Endothelial cell of umbilical vein (primary cell): ENCODE results near the gene LIMK2. TPM values are rescaled to one million over a fixed set of nuclear protein-coding genes. Genes with fewer than 3 reads are reported as not detected.

Experiments used
- BruUV-seq: library from RNA; stranded (reverse); fragments of 400-500 nt; replicated peaks from 2 replicates; lab custom pipeline; 2021; lab: Mats Ljungman, UMichigan
- CTCF ChIA-PET: fragments of 300-600, 350-600 bp; sonication (Branson Sonifier 250); formaldehyde crosslinking; loops from one replicate; lab custom pipeline; 2021; ENCODE audit warnings: antibody characterized with exemption, inconsistent platforms; lab: Charles Lee
- POLR2A ChIA-PET: fragments of 300-600, 350-600 bp; sonication (Branson Sonifier 250); formaldehyde crosslinking; loops from one replicate; lab custom pipeline; 2021; ENCODE audit warnings: antibody characterized with exemption, inconsistent platforms; lab: Charles Lee
- DNase-seq: peaks from one replicate; pipeline ENCODE4 v3.0.0-alpha.2; 2011; ENCODE audit warnings: low read depth, low spot score
- FAIRE-seq: peaks from 2 replicates; lab custom pipeline; 2011; peaks lifted over from hg19 to GRCh38; lab: Jason Lieb, UNC
- H2AFZ ChIP-seq: 2 replicates; pipeline ENCODE4 v1.6.0; 2012; ENCODE audit warnings: low read depth, low read length, control low read depth, inconsistent platforms
- H3K27ac ChIP-seq: 2 replicates; pipeline ENCODE4 v1.5.1; 2011; ENCODE audit warnings: low read depth, mild to moderate bottlenecking, control low read depth, low read length, moderate library complexity; ENCODE audit not compliant: insufficient read depth
- H3K27me3 ChIP-seq, 2 experiments: 2 replicates each; pipeline versions ENCODE4 v1.6.0 to v1.6.1; 2011; ENCODE audit warnings: low read length in 2 of 2, mixed read lengths in 1 of 2; ENCODE audit not compliant: control insufficient read depth in 2 of 2, insufficient read depth in 2 of 2
- H3K36me3 ChIP-seq, 2 experiments: 2 replicates in 1 of 2; 3 replicates in 1 of 2; pipeline ENCODE4 v1.5.1; 2011; ENCODE audit warnings: low read length in 2 of 2, mild to moderate bottlenecking in 1 of 2, moderate library complexity in 1 of 2; ENCODE audit not compliant: control insufficient read depth in 2 of 2, insufficient read depth in 2 of 2; ENCODE audit errors: extremely low read depth in 1 of 2
- H3K4me1 ChIP-seq: 3 replicates; pipeline ENCODE4 v1.5.1; 2011; ENCODE audit warnings: mild to moderate bottlenecking, low read length; ENCODE audit not compliant: control insufficient read depth, insufficient read depth; ENCODE audit errors: extremely low read depth
- H3K4me2 ChIP-seq: 2 replicates; pipeline ENCODE4 v1.6.1; 2011; ENCODE audit warnings: low read length, control low read depth, mixed read lengths; ENCODE audit not compliant: insufficient read depth
- H3K4me3 ChIP-seq, 3 experiments: fragments of 200-600 bp in 1 of 3; sonication (generic), shearing (Covaris generic) in 1 of 3; replicated peaks in 1 of 3; 2 replicates each; pipeline ENCODE4 v1.5.1; 2011 to 2016; ENCODE audit warnings: control low read depth in 3 of 3, low read length in 3 of 3, mild to moderate bottlenecking in 2 of 3, inconsistent platforms in 1 of 3, low read depth in 1 of 3, moderate library complexity in 1 of 3; ENCODE audit not compliant: insufficient read depth in 1 of 3
- H3K79me2 ChIP-seq: 2 replicates; pipeline ENCODE4 v1.6.0; 2012; ENCODE audit warnings: low read length, inconsistent platforms; ENCODE audit not compliant: control insufficient read depth, insufficient read depth
- H3K9ac ChIP-seq: replicated peaks from 2 replicates; pipeline ENCODE3; 2011; ENCODE audit warnings: low read length, control low read depth; ENCODE audit not compliant: insufficient read depth; ENCODE audit errors: extremely low read depth
- H3K9me1 ChIP-seq: replicated peaks from 3 replicates; pipeline ENCODE4 v1.6.0; 2011; ENCODE audit warnings: mild to moderate bottlenecking, low read length; ENCODE audit not compliant: control insufficient read depth, insufficient read depth; ENCODE audit errors: extremely low read depth
- H3K9me3 ChIP-seq: replicated peaks from 2 replicates; pipeline ENCODE4 v1.5.1; 2012; ENCODE audit warnings: low read length, inconsistent platforms; ENCODE audit not compliant: control insufficient read depth, insufficient read depth
- H4K20me1 ChIP-seq: replicated peaks from 2 replicates; pipeline ENCODE3; 2011; ENCODE audit warnings: mild to moderate bottlenecking, low read length; ENCODE audit not compliant: control insufficient read depth, insufficient read depth; ENCODE audit errors: extremely low read depth
- MYC ChIP-seq: IDR thresholded peaks from one replicate; pipeline ENCODE4 v1.6.1; 2011; ENCODE audit warnings: mild to moderate bottlenecking, low read depth, low read length
- POLR2AphosphoS5 ChIP-seq: IDR thresholded peaks from 2 replicates; pipeline ENCODE4 v1.6.1; 2012; ENCODE audit warnings: low read depth, mild to moderate bottlenecking, control low read depth, low read length, moderate library complexity; ENCODE audit not compliant: insufficient read depth
- dilution Hi-C: fragments of 300-500 bp; cut with MboI; formaldehyde crosslinking; loops from one replicate; pipeline ENCODE4 v1.15.0; 2019; ENCODE audit warnings: low sequenced_read_pairs; ENCODE audit not compliant: extremely low pct_ligation_motif_present
- intact Hi-C: fragments of 100-400 bp; cut with micrococcal nuclease; formaldehyde crosslinking; loops from one replicate; pipeline ENCODE4 v1.10.0; 2022
- polyA plus RNA-seq, 4 experiments: library from polyadenylated mRNA; depleted of rRNA in 3 of 4; stranded (reverse) in 3 of 4; unstranded in 1 of 4; fragments of >200 nt; gene quantifications; 2 replicates each; pipeline versions ENCODE4 v1.2.1 to v1.2.3, GENCODE V29; 2011 to 2012; ENCODE audit warnings: missing spikeins in 1 of 4
- total RNA-seq: library from RNA; stranded (reverse); gene quantifications from 2 replicates; pipeline ENCODE4 v1.2.3, GENCODE V29; 2021
- TF ChIP-seq, protein P1 (sequence below), 2 donors: IDR thresholded peaks; 1 replicate in 1 of 2; 2 replicates in 1 of 2; pipeline ENCODE4 v1.5.1; 2011; ENCODE audit warnings: low read length in 2 of 2, mild to moderate bottlenecking in 2 of 2, moderate library complexity in 2 of 2, control low read depth in 1 of 2, inconsistent platforms in 1 of 2, low read depth in 1 of 2; ENCODE audit not compliant: insufficient read depth in 1 of 2; ENCODE audit errors: extremely low read depth in 1 of 2
- TF ChIP-seq, protein P2 (sequence below): IDR thresholded peaks from 2 replicates; pipeline ENCODE4 v1.6.1; 2011; ENCODE audit not compliant: insufficient read depth, insufficient read length

The LIMK2 gene
- total and polyA plus RNA-seq, 2 donors (not counting 3 experiments of a cell fraction or from before 2014, with no cell fraction given), result 23.2 to 76.7 TPM

DNA sequence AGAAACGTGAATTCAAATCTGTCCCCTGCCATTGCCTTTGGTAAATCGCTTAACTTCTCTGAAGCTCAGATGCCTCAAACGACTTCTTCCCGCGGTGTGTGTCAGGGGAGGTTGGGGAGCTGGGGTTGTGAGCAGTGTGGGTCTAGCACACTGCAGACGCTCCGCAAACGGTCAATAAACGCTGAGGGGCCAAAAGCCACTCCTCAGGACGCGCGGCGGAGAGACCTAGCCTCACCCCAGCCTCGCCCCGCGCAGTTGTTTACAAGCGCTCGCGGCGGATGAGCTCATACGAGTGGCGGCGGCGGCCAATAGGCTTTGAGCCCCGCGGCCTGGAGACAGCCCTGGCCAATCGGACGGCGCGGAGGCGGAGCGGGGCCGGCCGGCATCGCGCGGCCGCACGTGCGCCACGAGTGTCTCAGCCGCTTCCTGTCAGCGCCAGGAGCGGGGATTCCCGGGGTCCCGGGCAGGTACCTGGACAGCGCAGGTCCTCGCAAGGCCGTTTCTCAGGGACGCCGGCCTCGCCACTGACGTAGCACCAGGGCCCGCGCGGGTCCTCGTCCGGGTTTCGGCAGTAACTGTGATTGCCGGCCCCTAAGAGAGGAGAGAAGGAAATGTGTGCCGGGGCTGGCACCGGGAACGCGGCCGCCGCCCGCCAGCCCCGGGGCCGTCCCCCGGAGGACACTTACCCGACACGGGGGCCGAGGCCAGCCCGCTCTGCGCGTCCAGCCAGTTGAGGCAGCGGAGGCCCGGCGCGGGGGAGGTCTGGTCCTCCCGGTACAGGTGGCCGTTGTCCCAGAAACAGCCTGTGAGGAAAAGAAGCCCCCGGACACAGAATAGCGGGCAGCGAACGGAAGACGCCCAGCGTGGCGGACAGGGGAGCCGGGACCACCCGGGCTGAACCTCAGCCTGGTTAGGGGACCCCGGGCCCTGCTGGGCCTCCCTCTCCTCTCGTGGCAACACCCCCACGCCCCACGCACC is 78.7 kb downstream of the LIMK2 start:
- ChIA-PET CTCF (interaction anchor here (1.0 to 4.7 kb wide), 8 partner anchors 11 to 183 kb away, joined by 4 to 79 read pairs (median 11); partner anchors contain the start of gene SELENOM), POLR2A (interaction anchor here (0.7 kb wide), 1 partner anchor 110 kb away, joined by 3 read pairs; no protein-coding TSS in a partner anchor)
- peak; percentile 96 for DNase-seq
- no peaks in the 10 kb centered on the region for H3K9me3 ChIP-seq
- H3K4me2 ChIP-seq, result peak overlapping the region; percentile 91
- TSS peak; percentile 34 for BruUV-seq
- H3K27me3 ChIP-seq, result no peaks in the 10 kb centered on the region
- TF ChIP-seq, protein P1, sequence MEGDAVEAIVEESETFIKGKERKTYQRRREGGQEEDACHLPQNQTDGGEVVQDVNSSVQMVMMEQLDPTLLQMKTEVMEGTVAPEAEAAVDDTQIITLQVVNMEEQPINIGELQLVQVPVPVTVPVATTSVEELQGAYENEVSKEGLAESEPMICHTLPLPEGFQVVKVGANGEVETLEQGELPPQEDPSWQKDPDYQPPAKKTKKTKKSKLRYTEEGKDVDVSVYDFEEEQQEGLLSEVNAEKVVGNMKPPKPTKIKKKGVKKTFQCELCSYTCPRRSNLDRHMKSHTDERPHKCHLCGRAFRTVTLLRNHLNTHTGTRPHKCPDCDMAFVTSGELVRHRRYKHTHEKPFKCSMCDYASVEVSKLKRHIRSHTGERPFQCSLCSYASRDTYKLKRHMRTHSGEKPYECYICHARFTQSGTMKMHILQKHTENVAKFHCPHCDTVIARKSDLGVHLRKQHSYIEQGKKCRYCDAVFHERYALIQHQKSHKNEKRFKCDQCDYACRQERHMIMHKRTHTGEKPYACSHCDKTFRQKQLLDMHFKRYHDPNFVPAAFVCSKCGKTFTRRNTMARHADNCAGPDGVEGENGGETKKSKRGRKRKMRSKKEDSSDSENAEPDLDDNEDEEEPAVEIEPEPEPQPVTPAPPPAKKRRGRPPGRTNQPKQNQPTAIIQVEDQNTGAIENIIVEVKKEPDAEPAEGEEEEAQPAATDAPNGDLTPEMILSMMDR (IDR thresholded peaks at IDR 0.05; ENCODE audit: extremely low read depth in 1 of 2, insufficient read depth in 1 of 2, low read depth in 1 of 2, low read length in 2 of 2), result no peak
- TF ChIP-seq, protein P2, sequence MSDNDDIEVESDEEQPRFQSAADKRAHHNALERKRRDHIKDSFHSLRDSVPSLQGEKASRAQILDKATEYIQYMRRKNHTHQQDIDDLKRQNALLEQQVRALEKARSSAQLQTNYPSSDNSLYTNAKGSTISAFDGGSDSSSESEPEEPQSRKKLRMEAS, result peak; percentile 90
- TF ChIP-seq MYC, result peak; percentile 10
- TF ChIP-seq POLR2AphosphoS5, result peak; percentile 74
- H3K4me3 ChIP-seq, result peak overlapping the region; percentile 41 to 69 (median 45)
- H3K79me2 ChIP-seq, result no peaks in the 10 kb centered on the region
- intact Hi-C loops, result loop anchor here (1.0 to 5.0 kb wide), 2 partner anchors 55 to 78 kb away; partner anchors contain the start of gene LIMK2
- H2AFZ ChIP-seq, result peak overlapping the region; percentile 98
- no peaks in the 10 kb centered on the region for H4K20me1 ChIP-seq
- FAIRE-seq, result peak; percentile 86
- peaks cover 0 to 7% of the 10 kb centered on the region in 2 experiments for H3K36me3 ChIP-seq
- H3K9me1 ChIP-seq, result no peaks in the 10 kb centered on the region
- dilution Hi-C loops, result no loop called here
- H3K27ac ChIP-seq, result peak overlapping the region; percentile 50
- peaks cover 41% of the 10 kb centered on the region for H3K4me1 ChIP-seq
- peak overlapping the region; percentile 75 for H3K9ac ChIP-seq
